HCT116 (cell line): Measurements from ENCODE around the gene FAM89B. TPM values are rescaled to one million over a fixed set of nuclear protein-coding genes. Genes with fewer than 3 reads are reported as not detected.

Experiments
- ATAC-seq: fragments of 200-7000 bp; cut with Tn5 transposase; 2 replicates; pipeline ENCODE4 v1.9.1; 2020; ENCODE audit warnings: mild to moderate bottlenecking, moderate library complexity
- BruUV-seq: library from RNA; stranded (reverse); fragments of 400-500 nt; replicated peaks from 2 replicates; lab custom pipeline; 2021; lab: Mats Ljungman, UMichigan
- CTCF ChIA-PET: fragments of 300-600 bp; sonication (Branson Sonifier 250); formaldehyde crosslinking; loops from one replicate; lab custom pipeline; 2021; ENCODE audit warnings: antibody characterized with exemption; lab: Charles Lee
- POLR2A ChIA-PET: fragments of 300-600, 350-600 bp; sonication (Branson Sonifier 250); formaldehyde crosslinking; loops from one replicate; lab custom pipeline; 2021; ENCODE audit warnings: antibody characterized with exemption; lab: Charles Lee
- RAD21 ChIA-PET, 2 experiments: fragments of 300-600 bp; sonication (Branson Sonifier 250); formaldehyde crosslinking; loops; one replicate each; lab custom pipeline; 2023; ENCODE audit warnings: low total read pairs in 2 of 2; ENCODE audit not compliant: uncharacterized antibody in 2 of 2, unreplicated experiment in 2 of 2, low non-redundant PET in 1 of 2; lab: Charles Lee
- DNase-seq: peaks from one replicate; pipeline ENCODE4 v3.0.0-alpha.2; 2010; ENCODE audit warnings: low read depth, low spot score
- H2AFZ ChIP-seq: fragments of 200-600 bp; shearing (Covaris generic), sonication (generic); 2 replicates; pipeline ENCODE4 v1.6.1; 2017; ENCODE audit warnings: low read depth, mixed run types, mixed read lengths, antibody characterized with exemption, low read length; ENCODE audit not compliant: poor library complexity, severe bottlenecking
- H3K27ac ChIP-seq: 2 replicates; pipeline ENCODE4 v1.5.1; 2012; ENCODE audit warnings: low read depth, low read length
- H3K27me3 ChIP-seq: fragments of 200-600 bp; sonication (generic); 2 replicates; pipeline ENCODE4 v1.6.1; 2016; ENCODE audit warnings: mixed run types, low read length, mixed read lengths; ENCODE audit not compliant: insufficient read depth
- H3K36me3 ChIP-seq, 2 experiments: fragments of 200-500 bp in 1 of 2; fragments of 200-600 bp in 1 of 2; sonication (Bioruptor generic) in 1 of 2; sonication (generic) in 1 of 2; 2 replicates each; pipeline versions ENCODE4 v1.5.1 to v1.6.1; 2014 to 2016; ENCODE audit warnings: low read length in 2 of 2, inconsistent platforms in 1 of 2, mixed read lengths in 1 of 2, mixed run types in 1 of 2; ENCODE audit not compliant: insufficient read depth in 2 of 2, control insufficient read depth in 1 of 2
- H3K4me1 ChIP-seq, 2 experiments: fragments of 200-600 bp in 1 of 2; sonication (generic) in 1 of 2; 2 replicates each; pipeline versions ENCODE4 v1.5.1 to v1.6.1; 2012 to 2017; ENCODE audit warnings: low read length in 2 of 2, inconsistent platforms in 1 of 2, mild to moderate bottlenecking in 1 of 2, mixed read lengths in 1 of 2, mixed run types in 1 of 2, moderate library complexity in 1 of 2; ENCODE audit not compliant: insufficient read depth in 2 of 2, control insufficient read depth in 1 of 2
- H3K4me2 ChIP-seq: fragments of 200-600 bp; sonication (generic); 2 replicates; pipeline ENCODE4 v1.6.1; 2017; ENCODE audit warnings: mixed run types, low read length, mixed read lengths
- H3K4me3 ChIP-seq, 2 experiments: fragments of 200-600 bp in 1 of 2; sonication (generic) in 1 of 2; replicated peaks in 1 of 2; 2 replicates each; pipeline ENCODE4 v1.5.1; 2011 to 2016; ENCODE audit warnings: low read length in 2 of 2, control low read depth in 1 of 2, low read depth in 1 of 2, mild to moderate bottlenecking in 1 of 2, mixed read lengths in 1 of 2, mixed run types in 1 of 2
- H3K79me2 ChIP-seq: fragments of 200-600 bp; sonication (generic); 2 replicates; pipeline ENCODE4 v1.6.1; 2017; ENCODE audit warnings: mild to moderate bottlenecking, mixed run types, low read length, moderate library complexity, mixed read lengths; ENCODE audit not compliant: insufficient read depth
- H3K9ac ChIP-seq: fragments of 200-600 bp; sonication (generic); 2 replicates; pipeline ENCODE4 v1.6.1; 2016; ENCODE audit warnings: low read length, mixed read lengths
- H3K9me2 ChIP-seq: fragments of 200-600 bp; sonication (generic), shearing (Covaris generic); 2 replicates; pipeline ENCODE4 v1.6.1; 2017; ENCODE audit warnings: mixed run types, mild to moderate bottlenecking, moderate library complexity; ENCODE audit not compliant: insufficient read depth
- H3K9me3 ChIP-seq, 2 experiments: fragments of 200-500 bp in 1 of 2; fragments of 200-600 bp in 1 of 2; sonication (Bioruptor generic) in 1 of 2; sonication (generic) in 1 of 2; 2 replicates each; pipeline ENCODE4 v1.6.1; 2014 to 2017; ENCODE audit warnings: low read length in 2 of 2, mixed read lengths in 2 of 2, inconsistent platforms in 1 of 2, low read depth in 1 of 2, mild to moderate bottlenecking in 1 of 2, mixed run types in 1 of 2, moderate library complexity in 1 of 2; ENCODE audit not compliant: control insufficient read depth in 1 of 2, insufficient read depth in 1 of 2
- H4K20me1 ChIP-seq: fragments of 200-600 bp; sonication (generic), shearing (Covaris generic); 2 replicates; pipeline ENCODE4 v1.6.1; 2017; ENCODE audit warnings: mixed run types, mild to moderate bottlenecking, moderate library complexity; ENCODE audit not compliant: insufficient read depth
- CBX3 ChIP-seq: IDR thresholded peaks from 2 replicates; pipeline ENCODE4 v1.6.1; 2012; ENCODE audit warnings: low read depth
- CEBPB ChIP-seq: IDR thresholded peaks from 2 replicates; pipeline ENCODE4 v1.6.1; 2012; ENCODE audit warnings: low read depth
- ELF1 ChIP-seq: IDR thresholded peaks from 2 replicates; pipeline ENCODE4 v1.6.1; 2012; ENCODE audit warnings: low read depth, borderline replicate concordance
- EZH2 ChIP-seq: fragments of 200-600 bp; sonication (generic); IDR thresholded peaks from 2 replicates; pipeline ENCODE4 v1.6.1; 2017; ENCODE audit warnings: antibody characterized with exemption, mixed run types
- JUND ChIP-seq: IDR thresholded peaks from 2 replicates; pipeline ENCODE4 v1.6.1; 2012
- POLR2A ChIP-seq: IDR thresholded peaks from 2 replicates; pipeline ENCODE4 v1.7.0; 2011; ENCODE audit warnings: borderline replicate concordance; ENCODE audit not compliant: insufficient read depth, insufficient read length; ENCODE audit errors: extremely low read depth
- TCF7L2 ChIP-seq: IDR thresholded peaks from 2 replicates; pipeline ENCODE4 v1.7.0; 2011; ENCODE audit warnings: borderline replicate concordance, inconsistent platforms; ENCODE audit not compliant: insufficient read depth, insufficient read length; ENCODE audit errors: extremely low read depth
- ZFX ChIP-seq: fragments of 450-650 bp; IDR thresholded peaks from 2 replicates; pipeline ENCODE4 v1.6.1; 2017
- intact Hi-C: fragments of 100-400 bp; cut with micrococcal nuclease; formaldehyde crosslinking; loops from 2 replicates; pipeline ENCODE4 v1.10.0; 2022
- total RNA-seq: library from RNA; stranded (reverse); gene quantifications from one replicate; pipeline ENCODE4 v1.2.1, GENCODE V29; 2021; ENCODE audit not compliant: unreplicated experiment
- TF ChIP-seq, protein P1 (sequence below): IDR thresholded peaks from 2 replicates; pipeline ENCODE4 v1.6.1; 2012; ENCODE audit warnings: low read depth

FAM89B gene
- total RNA-seq, 1 experiment from 2014 or later, result 60.0 TPM

DNA sequence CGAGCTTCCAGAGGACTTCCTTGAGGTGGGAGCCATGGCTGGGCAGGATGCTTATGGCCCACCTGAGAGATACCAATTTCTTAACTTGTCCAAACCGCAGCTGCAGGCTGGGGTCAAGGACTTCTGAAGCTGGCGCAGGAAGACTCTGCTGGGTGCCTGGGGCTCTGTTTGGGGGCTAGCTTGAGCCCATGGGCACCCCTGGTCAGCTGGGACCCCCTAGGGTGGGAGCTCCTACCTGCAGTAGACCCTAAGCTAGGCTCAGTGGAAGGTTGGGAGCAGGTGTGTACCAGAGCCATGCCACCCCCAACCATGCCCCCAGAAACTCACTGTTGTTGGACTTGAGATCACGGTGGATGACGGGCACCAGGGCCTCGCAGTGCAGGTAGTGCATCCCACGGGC lies 40.4 kb downstream of the FAM89B start:
- peaks cover 10 to 58% of the 10 kb centered on the region in 2 experiments for H3K4me1 ChIP-seq
- H3K4me2 ChIP-seq, result peak overlapping the region; percentile 67
- no peaks in the 10 kb centered on the region for H3K9me3 ChIP-seq
- H3K9me2 ChIP-seq, result no peaks in the 10 kb centered on the region
- ATAC-seq (no peak), DNase-seq (no peak)
- peak overlapping the region; percentile 50; the same call in 1 of the 2 replicates for H3K27ac ChIP-seq
- ChIA-PET CTCF (interaction anchor here (0.5 kb wide), 1 partner anchor 72 kb away, joined by 3 read pairs; no protein-coding TSS in a partner anchor), POLR2A (no interaction called here)
- peak overlapping the region; percentile 84; the same call in 1 of the 2 replicates for H3K9ac ChIP-seq
- peak overlapping the region; percentile 64 to 98 for H3K4me3 ChIP-seq
- no TSS peak for BruUV-seq
- H2AFZ ChIP-seq, result no peak overlapping the region
- no peak for TF ChIP-seq JUND
- no peak for TF ChIP-seq CBX3
- TF ChIP-seq ELF1, result no peak
- TF ChIP-seq CEBPB, result no peak
- TF ChIP-seq ZFX, result no peak
- TF ChIP-seq POLR2A, result no peak
- TF ChIP-seq, protein P1, sequence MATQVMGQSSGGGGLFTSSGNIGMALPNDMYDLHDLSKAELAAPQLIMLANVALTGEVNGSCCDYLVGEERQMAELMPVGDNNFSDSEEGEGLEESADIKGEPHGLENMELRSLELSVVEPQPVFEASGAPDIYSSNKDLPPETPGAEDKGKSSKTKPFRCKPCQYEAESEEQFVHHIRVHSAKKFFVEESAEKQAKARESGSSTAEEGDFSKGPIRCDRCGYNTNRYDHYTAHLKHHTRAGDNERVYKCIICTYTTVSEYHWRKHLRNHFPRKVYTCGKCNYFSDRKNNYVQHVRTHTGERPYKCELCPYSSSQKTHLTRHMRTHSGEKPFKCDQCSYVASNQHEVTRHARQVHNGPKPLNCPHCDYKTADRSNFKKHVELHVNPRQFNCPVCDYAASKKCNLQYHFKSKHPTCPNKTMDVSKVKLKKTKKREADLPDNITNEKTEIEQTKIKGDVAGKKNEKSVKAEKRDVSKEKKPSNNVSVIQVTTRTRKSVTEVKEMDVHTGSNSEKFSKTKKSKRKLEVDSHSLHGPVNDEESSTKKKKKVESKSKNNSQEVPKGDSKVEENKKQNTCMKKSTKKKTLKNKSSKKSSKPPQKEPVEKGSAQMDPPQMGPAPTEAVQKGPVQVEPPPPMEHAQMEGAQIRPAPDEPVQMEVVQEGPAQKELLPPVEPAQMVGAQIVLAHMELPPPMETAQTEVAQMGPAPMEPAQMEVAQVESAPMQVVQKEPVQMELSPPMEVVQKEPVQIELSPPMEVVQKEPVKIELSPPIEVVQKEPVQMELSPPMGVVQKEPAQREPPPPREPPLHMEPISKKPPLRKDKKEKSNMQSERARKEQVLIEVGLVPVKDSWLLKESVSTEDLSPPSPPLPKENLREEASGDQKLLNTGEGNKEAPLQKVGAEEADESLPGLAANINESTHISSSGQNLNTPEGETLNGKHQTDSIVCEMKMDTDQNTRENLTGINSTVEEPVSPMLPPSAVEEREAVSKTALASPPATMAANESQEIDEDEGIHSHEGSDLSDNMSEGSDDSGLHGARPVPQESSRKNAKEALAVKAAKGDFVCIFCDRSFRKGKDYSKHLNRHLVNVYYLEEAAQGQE, result no peak
- TF ChIP-seq EZH2, result no peak
- TF ChIP-seq TCF7L2, result no peak
- TF ChIP-seq, all 23 proteins: peak for 0
- intact Hi-C loops, result no loop called here
- H3K79me2 ChIP-seq, result peaks cover 67% of the 10 kb centered on the region
- H4K20me1 ChIP-seq, result no peaks in the 10 kb centered on the region
- RAD21 ChIA-PET, result no interaction called here
- H3K27me3 ChIP-seq, result no peaks in the 10 kb centered on the region
- H3K36me3 ChIP-seq, result peaks cover 2 to 11% of the 10 kb centered on the region in 2 experiments; a peak in 2 of 4 replicates
